OCI-M1 (cell line): ENCODE results near the gene ENTPD7.
"Not testable (repeated sequence)": the region's sequence is repeated elsewhere in the genome, so short reads cannot be mapped to it uniquely, and the experiment has no call there.

ENCODE experiments used
- DNase-seq: peaks from one replicate; lab custom pipeline; 2025; lab: John Stamatoyannopoulos, UW

The ENTPD7 gene

DNA sequence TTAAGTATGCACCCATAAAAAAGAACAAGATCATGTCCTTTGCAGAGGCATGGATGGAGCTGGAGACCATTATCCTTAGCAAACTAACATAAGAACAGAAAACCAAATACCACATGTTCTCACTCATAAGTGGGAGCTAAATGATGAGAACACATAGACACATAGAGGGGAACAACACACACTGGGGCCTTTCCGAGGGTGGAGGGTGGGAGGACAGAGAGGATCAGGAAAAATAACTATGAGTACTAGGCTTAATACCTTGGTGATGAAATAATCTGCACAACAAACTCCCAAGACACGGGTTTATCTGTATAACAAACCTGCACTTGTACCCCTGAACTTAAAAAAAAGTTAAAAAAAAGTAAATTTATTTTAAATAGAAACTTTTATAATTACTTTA, 86.9 kb downstream of the ENTPD7 start:
- not testable (repeated sequence) for DNase-seq

GRCh38 chr10:99748823-99749451, 89.6 kb downstream of the ENTPD7 start:
- DNase-seq = no peak

DNA sequence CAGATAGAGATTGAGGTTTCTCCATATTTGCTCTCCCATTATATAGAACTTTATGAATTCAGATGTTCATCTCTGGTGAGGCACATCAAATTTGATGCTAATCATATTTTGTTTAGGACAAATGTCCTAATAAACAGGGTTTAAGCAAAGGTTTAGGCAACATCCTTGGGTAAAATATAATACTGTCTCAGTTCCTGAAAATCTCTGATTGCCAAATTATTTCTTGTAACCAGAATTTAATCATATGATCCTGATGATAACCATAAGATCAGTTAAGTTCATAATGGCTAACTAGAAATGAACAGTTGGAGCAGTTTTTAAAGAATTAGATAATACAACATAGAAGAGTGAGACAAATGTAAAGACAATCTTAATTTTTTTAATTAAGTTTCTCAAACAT, 91.3 kb downstream of the ENTPD7 start:
- no peak for DNase-seq

DNA sequence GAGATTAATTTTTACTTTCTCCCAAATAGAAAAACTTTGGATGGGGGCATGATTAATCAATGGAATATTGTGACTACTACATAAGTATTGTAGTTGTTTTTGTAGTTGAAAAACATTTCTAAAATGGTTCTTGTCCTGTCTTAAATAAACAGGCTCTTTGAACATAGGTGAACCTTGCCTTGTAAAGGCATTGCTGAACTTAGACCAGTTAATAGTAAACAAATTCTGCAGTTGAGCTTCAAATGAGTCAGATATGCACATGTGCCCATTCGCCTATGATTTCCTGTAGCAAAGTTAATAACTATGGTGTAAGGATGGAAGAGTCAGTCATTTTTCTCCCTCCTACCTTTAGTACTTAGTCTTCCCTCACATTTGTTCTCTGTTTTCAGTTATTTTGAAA, 95.4 kb downstream of the ENTPD7 start:
- DNase-seq = no peak
